ENCODE measurements around the gene PRSS48.

DNA sequence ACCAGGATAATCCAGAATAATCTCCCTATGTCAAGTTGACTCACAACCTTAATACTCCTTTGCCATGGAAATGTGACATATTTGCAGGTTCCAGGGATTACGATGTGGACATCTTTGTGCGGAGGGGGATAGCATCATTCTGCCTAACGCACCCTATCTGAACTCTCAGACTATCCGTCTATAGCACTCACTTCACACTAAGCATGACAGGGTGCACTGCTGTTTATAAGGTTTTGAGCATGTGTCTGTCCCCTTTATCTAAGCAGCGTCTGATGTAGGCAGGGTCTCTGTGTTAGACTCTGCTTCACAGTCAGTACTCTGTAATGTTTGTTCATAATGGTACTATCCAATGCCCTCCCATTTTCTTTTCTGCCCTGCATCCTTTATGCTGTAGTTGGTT lies 43.4 kb upstream of the PRSS48 start:
- TF ChIP-seq, protein P1, sequence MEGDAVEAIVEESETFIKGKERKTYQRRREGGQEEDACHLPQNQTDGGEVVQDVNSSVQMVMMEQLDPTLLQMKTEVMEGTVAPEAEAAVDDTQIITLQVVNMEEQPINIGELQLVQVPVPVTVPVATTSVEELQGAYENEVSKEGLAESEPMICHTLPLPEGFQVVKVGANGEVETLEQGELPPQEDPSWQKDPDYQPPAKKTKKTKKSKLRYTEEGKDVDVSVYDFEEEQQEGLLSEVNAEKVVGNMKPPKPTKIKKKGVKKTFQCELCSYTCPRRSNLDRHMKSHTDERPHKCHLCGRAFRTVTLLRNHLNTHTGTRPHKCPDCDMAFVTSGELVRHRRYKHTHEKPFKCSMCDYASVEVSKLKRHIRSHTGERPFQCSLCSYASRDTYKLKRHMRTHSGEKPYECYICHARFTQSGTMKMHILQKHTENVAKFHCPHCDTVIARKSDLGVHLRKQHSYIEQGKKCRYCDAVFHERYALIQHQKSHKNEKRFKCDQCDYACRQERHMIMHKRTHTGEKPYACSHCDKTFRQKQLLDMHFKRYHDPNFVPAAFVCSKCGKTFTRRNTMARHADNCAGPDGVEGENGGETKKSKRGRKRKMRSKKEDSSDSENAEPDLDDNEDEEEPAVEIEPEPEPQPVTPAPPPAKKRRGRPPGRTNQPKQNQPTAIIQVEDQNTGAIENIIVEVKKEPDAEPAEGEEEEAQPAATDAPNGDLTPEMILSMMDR (IDR thresholded peaks at IDR 0.05; ENCODE audit: insufficient read depth, low read depth, low read length), result no peak
- TF ChIP-seq EZH2 (IDR thresholded peaks at IDR 0.05; ENCODE audit: insufficient read depth, low read length), result no peak
